Stimulated activated CD8-positive, alpha-beta memory T cell treated with anti-CD3 and anti-CD28 coated beads, Interleukin-12 subunit alpha, Interleukin-12 subunit beta, amount 100 ng/mL, for 24 hours (primary cell): ENCODE measurements around the gene CSDE1.
"Not testable (repeated sequence)": the region's sequence is repeated elsewhere in the genome, so short reads cannot be mapped to it uniquely, and the experiment has no call there.

Experiments used
- DNase-seq: peaks from one replicate; pipeline ENCODE4 v3.0.0-alpha.2; 2020; ENCODE audit errors: extremely low read depth

CSDE1 gene

DNA sequence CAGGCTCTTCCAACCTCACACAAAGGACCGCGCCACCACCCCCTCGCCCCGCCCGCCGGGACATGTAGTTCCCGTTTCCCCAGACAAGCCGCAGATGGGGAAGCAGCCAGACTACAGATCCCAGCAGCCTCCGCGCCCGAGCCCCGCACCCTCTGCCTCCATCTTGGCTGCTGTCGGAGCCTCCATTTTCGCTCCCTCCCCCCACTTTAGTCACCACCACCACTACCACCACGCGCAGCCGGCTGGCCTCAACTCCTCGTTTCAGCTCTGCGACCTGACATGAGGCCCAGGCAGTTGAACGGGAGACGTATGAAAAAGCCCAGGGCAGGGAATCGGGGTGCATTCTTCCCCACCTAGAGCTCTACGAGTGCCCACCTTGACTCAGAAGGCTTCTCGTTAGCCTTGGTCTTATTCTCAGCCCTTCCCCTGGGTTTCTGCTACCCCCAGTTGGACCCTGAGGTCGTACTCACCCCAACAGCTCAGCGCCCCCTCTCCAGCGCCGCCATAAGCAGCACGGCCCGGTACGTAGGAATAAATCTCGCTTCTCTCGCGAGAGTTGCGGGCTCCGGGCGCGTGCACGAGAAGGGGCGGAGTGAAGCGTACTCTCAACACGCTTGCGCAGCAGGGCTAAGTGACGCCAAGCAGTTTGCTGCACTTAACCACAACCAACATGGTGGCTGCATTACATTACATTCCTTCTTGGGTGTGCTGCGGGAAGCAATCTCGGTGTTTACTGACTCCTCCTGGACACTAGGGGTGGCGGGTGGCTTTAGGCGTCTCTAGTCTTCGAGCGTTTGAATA lies at the start of gene CSDE1:
Gene CSDE1 (minus strand): TSS at position 530 of the 801 bp plus-strand sequence. CDS start 18,094 bp downstream, outside the sequence.
- DNase-seq, result peak; percentile 85

DNA sequence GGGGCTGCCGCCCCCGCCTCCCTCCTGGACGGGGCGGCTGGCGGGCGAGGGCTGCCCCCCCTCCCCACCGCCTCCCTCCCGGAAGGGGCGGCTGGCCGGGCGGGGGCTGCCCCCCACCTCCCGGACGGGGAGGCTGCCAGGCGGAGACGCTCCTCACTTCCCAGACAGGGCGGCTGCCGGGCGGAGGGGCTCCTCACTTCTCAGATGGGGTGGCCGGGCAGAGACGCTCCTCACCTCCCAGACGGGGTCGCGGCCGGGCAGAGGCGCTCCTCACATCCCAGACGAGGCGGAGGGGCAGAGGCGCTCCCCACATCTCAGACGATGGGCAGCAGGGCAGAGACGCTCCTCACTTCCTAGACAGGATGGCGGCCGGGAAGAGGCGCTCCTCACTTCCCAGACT lies 46.7 kb upstream of the CSDE1 start:
- DNase-seq, result not testable (repeated sequence)

DNA sequence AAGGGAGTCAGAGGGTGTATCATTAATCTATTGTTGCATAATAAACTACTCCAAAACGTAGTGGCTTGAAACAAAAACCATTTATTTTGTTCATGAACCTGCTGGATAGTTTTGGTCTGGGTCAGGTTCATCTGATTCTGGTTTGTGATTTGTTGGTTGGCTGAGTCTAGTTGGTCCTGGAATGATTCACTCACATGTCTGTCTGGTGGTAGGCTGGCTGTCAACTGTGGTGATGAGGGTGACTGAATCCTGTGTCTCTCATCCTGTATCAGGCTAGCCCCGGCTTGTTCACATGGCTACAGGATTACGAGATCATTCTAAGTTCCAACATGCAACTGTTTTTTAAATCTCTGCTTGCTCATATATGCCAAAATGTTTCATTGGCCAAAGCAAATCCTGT lies 45.2 kb upstream of the CSDE1 start:
- no peak for DNase-seq

DNA sequence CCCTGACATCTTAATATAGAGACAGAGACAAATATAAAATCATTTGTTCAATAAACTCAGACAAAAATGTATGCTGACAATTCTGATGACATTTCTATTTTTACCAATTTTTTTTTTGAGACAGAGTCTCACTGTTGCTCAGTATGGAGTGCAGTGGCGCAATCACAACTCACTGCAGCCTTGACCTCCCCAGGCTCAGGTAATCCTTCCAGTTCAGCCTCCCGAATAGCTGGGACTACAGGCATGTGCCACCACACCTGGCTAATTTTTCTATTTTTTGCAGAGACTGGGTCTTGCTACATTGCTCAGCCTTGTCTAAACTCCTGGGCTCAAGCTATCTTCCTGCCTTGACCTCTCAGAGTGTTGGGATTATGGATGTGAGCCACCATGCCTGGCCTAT lies 36.3 kb upstream of the CSDE1 start:
- no peak for DNase-seq

- DNase-seq, result not testable (repeated sequence)
Observed at GRCh38 chr1:114790581-114790980, 32.8 kb upstream of the CSDE1 start.

GRCh38 chr1:114786440-114786839 lies 28.7 kb upstream of the CSDE1 start:
- DNase-seq, result not testable (repeated sequence)

GRCh38 chr1:114782476-114782875 lies 24.7 kb upstream of the CSDE1 start:
- DNase-seq, result no peak

DNA sequence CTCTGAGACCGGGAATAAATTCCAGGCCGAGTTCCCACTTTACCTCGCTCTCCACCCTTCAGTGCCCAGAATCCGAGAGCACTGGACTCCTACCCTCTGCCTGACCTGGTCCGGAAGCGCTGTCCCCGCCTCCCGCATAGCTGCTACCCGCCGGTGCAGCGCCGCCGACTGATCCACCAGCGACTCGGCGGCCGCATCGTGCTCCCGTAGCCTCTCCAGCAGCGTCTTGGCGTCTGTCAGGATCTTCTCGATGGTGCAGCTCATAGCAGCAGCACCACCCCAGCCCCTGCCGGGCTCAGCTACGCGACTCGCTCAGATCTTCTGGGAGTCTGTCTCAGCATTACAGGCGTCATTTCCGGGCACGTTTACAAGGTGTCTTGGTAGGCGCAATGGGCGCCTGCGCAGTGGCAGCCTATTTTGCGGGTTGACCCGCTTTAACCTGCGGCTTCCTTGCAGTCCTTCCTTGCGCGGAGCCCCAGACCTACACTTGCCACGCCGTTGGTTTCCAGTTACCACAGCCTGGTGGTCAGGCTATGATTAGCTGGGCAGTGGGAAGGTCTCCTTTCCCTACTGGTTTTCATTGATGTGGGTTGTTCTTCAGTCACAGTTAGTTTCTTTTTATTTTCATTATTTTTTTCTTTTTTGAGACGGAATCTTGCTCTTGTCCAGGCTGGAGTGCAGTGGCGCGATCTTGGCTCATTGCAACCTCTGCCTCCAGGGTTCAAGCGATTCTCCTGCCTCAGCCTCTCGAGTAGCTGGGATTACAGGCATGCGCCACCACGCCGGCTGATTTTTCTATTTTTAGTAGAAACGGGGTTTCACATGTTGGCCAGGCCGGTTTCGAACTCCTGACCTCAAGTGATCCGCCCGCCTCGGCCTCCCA lies 22.8 kb upstream of the CSDE1 start, which contains the start of gene SIKE1:
Gene SIKE1 (minus strand): TSS at position 342 of the 883 bp plus-strand sequence. CDS start 78 bp downstream, at position 264.
- peak; percentile 91 for DNase-seq

DNA sequence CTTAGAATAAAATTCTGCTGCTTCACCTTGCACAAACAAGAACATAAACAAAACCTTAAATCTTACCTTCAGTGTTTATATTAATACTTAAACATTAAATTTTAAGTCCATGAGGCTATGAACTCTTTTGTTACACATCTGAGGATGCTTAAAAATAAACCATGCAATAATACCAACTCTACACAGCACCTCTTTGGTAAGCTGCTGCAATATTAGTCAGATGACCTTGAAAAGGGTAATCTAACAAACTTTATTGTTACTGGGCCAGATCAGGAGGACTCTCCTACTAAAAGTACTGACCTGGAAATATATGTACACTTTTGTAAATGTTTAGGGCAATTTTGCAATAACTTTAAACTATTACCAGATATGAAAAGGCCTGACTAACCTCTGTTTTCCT lies 21.9 kb upstream of the CSDE1 start:
- no peak for DNase-seq

- not testable (repeated sequence) for DNase-seq
Observed at GRCh38 chr1:114776726-114777125, 18.9 kb upstream of the CSDE1 start.

GRCh38 chr1:114771992-114772391 lies 14.2 kb upstream of the CSDE1 start:
- DNase-seq, result no peak

- DNase-seq, result no peak
Observed at GRCh38 chr1:114770989-114771388, 13.2 kb upstream of the CSDE1 start.

- no peak for DNase-seq
Observed at GRCh38 chr1:114764689-114765088, 6.9 kb upstream of the CSDE1 start.

- no peak for DNase-seq
Observed at GRCh38 chr1:114758256-114758832, 560 bp upstream of the CSDE1 start.

GRCh38 chr1:114756949-114757454 lies 782 bp downstream of the CSDE1 start:
- DNase-seq, result no peak

DNA sequence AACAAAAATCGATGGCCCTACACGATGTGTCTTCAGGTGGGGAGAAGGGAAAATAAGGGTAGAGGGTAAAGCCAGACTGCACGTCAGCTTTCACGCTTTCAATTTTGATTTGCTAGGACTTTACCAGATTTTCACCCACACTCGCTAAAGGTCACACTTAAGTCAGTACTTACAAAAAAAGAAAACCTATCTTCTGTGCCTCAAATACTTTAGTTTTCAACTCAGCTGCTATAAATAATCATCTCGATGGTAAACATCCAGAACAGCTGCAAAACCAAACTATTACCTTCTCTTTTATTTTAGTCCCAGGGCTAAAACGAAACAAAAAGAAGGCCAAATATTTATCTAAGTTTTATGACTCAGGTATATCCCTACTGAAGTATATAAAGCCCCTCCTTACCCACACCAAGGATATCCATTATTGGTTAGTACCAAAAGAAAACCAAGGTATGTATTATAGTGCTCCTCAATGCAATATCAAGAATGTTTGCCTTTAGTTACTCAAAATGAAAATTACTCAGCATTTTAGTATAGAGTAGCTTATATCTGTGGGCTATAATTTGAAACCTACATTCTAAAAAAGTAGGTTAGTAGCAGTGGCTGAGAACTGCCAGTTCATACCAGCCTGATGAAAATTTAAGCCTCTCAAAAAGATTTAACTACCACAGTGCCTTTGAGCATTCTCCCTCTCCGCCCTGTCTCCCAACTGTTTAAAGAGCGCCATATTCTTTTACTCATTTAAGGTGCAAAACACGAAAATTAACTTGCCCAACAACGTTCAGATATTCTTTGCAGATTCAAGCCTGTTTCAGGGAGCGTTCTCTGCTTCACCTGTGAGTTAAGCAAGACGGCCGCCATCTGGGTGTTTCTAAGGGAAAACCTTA lies 1.5 kb downstream of the CSDE1 start:
- DNase-seq, result no peak

- no peak for DNase-seq
Observed at GRCh38 chr1:114755006-114755931, 2.5 kb downstream of the CSDE1 start.

- DNase-seq, result not testable (repeated sequence)
Observed at GRCh38 chr1:114753702-114754101, 4.1 kb downstream of the CSDE1 start.

DNA sequence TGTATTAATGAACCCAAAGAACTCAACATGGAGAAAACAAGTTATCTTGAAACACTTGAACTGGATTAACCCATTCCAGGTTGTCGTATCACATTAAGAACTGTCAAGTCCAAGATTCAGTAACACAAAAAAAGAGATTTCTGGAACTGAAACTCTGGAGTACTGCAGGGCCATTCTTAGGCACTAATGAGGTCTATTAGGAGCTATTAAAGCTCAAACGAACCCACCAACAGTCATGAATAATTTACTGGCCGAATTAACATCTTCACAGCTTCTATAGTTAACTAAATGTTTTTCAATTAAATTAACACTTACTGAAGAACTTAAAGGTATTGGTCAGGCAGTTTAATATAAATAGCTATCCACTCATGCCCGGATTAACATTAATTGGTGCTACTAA lies 4.6 kb downstream of the CSDE1 start:
- no peak for DNase-seq

DNA sequence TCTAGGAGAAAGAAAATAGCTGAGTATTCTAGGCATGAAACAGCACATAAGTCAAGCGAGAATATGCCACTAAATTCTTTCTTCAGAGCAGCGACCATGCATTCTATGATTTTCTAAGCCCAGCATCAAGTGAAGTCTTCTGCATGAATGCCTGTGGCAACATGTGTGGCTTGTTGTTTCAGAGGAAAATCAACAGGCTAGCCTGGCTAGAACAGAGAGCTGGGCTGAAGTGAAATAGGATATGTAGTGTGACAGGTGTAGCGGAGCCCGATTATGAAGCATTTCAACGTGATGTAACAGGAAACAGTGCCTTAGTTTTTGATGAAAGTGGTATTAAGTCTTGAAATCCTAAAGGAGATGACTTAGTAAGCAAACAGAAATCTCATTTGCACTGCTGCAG lies 7.0 kb downstream of the CSDE1 start:
- DNase-seq, result no peak
